CD8-positive, alpha-beta memory T cell (primary cell): ENCODE results near the gene GIMD1. TPM values are rescaled to one million over a fixed set of nuclear protein-coding genes. Genes with fewer than 3 reads are reported as not detected.
"Not testable (repeated sequence)": the region's sequence is repeated elsewhere in the genome, so short reads cannot be mapped to it uniquely, and the experiment has no call there.

Source experiments
- CTCF ChIA-PET: fragments of 350-600 bp; sonication (Branson Sonifier 250); formaldehyde crosslinking; loops from one replicate; lab custom pipeline; 2021; ENCODE audit warnings: antibody characterized with exemption; lab: Charles Lee
- POLR2A ChIA-PET: fragments of 350-600 bp; sonication (Branson Sonifier 250); formaldehyde crosslinking; loops from one replicate; lab custom pipeline; 2021; ENCODE audit warnings: antibody characterized with exemption; lab: Charles Lee
- DNase-seq, 5 donors: peaks; one replicate each; pipeline versions ENCODE4 v3.0.0 to v3.0.0-alpha.2; 2020 to 2022; ENCODE audit warnings: mixed read lengths in 1 of 5
- H3K27ac ChIP-seq: one replicate; pipeline ENCODE4 v1.7.0; 2013; ENCODE audit warnings: low read depth, mild to moderate bottlenecking, low read length, moderate library complexity
- H3K27me3 ChIP-seq: 2 replicates; pipeline ENCODE4 v1.7.0; 2013; ENCODE audit warnings: low read length, mild to moderate bottlenecking; ENCODE audit not compliant: insufficient read depth, poor library complexity, severe bottlenecking
- H3K36me3 ChIP-seq: 2 replicates; pipeline ENCODE4 v1.7.0; 2013; ENCODE audit warnings: mild to moderate bottlenecking, low read length, moderate library complexity; ENCODE audit not compliant: insufficient read depth
- H3K4me1 ChIP-seq: 2 replicates; pipeline ENCODE4 v1.7.0; 2013; ENCODE audit warnings: mild to moderate bottlenecking, low read length, moderate library complexity; ENCODE audit not compliant: insufficient read depth
- H3K4me3 ChIP-seq: 2 replicates; pipeline ENCODE4 v1.7.0; 2013; ENCODE audit warnings: mild to moderate bottlenecking, low read length
- H3K9me3 ChIP-seq: 2 replicates; pipeline ENCODE4 v1.7.0; 2013; ENCODE audit warnings: mild to moderate bottlenecking, low read length
- H3K27ac Mint-ChIP-seq, 8 donors: one replicate each; pipeline ENCODE4 v1.8.0; 2020 to 2021; ENCODE audit warnings: mixed read lengths in 8 of 8, mild to moderate bottlenecking in 6 of 8, inconsistent platforms in 3 of 8, moderate library complexity in 3 of 8
- H3K27me3 Mint-ChIP-seq, 2 donors: one replicate each; pipeline ENCODE4 v1.8.0; 2020 to 2021; ENCODE audit warnings: mixed read lengths in 2 of 2, mild to moderate bottlenecking in 1 of 2, moderate library complexity in 1 of 2
- H3K36me3 Mint-ChIP-seq, 3 donors: one replicate each; pipeline ENCODE4 v1.8.0; 2020 to 2021; ENCODE audit warnings: mixed read lengths in 3 of 3, inconsistent platforms in 1 of 3, mild to moderate bottlenecking in 1 of 3
- H3K4me1 Mint-ChIP-seq, 3 donors: one replicate each; pipeline ENCODE4 v1.8.0; 2020 to 2021; ENCODE audit warnings: mixed read lengths in 3 of 3, inconsistent platforms in 1 of 3, mild to moderate bottlenecking in 1 of 3
- H3K4me3 Mint-ChIP-seq, 7 donors: one replicate each; pipeline ENCODE4 v1.8.0; 2020 to 2021; ENCODE audit warnings: mixed read lengths in 7 of 7, mild to moderate bottlenecking in 6 of 7, moderate library complexity in 4 of 7, inconsistent platforms in 2 of 7
- H3K9me3 Mint-ChIP-seq, 5 donors: one replicate each; pipeline ENCODE4 v1.8.0; 2020 to 2022; ENCODE audit warnings: mixed read lengths in 5 of 5, mild to moderate bottlenecking in 3 of 5, moderate library complexity in 2 of 5, inconsistent platforms in 1 of 5
- polyA plus RNA-seq: library from polyadenylated mRNA; unstranded; fragments of 300-500 nt; fragmentation: Illumina TruSeq; gene quantifications from one replicate; pipeline ENCODE4 v1.2.3, GENCODE V29; 2021
- total RNA-seq, 2 experiments: library from RNA; stranded (reverse); gene quantifications; one replicate each; pipeline ENCODE4 v1.2.3, GENCODE V29; 2021

GIMD1 gene
- total and polyA plus RNA-seq, 3 experiments from 2014 or later, result not detected

DNA sequence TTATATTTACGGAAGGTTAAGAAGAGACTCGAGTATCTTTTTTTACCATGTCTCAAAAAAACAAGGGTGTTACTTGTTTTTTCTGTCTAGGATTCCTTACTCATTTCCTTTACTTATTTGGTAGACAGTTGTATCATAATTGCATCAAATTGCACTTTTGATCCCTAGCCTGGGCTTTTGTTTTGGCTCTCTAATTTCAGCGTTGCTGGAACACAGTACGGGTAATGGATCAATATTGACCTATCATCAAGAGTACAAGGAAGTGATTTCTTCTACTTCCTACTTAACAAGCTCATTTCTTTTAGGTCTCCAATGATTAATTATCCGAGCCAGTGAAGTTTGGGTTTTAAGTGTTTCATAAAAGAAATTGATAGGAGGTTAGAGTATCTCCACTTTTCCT is 35.4 kb downstream of the GIMD1 start:
- peaks cover 58% of the 10 kb centered on the region for H3K36me3 ChIP-seq
- H3K27ac Mint-ChIP-seq, result no peak overlapping the region
- no peak for DNase-seq
- H3K9me3 Mint-ChIP-seq, result peaks cover 2 to 12% (median 7%) of the 10 kb centered on the region in 5 donors
- H3K4me1 ChIP-seq, result no peaks in the 10 kb centered on the region
- no peak overlapping the region for H3K27ac ChIP-seq
- no peaks in the 10 kb centered on the region for H3K27me3 Mint-ChIP-seq
- H3K36me3 Mint-ChIP-seq, result peaks cover 27 to 79% (median 50%) of the 10 kb centered on the region in 3 donors
- H3K9me3 ChIP-seq, result no peaks in the 10 kb centered on the region
- peaks cover 13 to 22% (median 18%) of the 10 kb centered on the region in 3 donors for H3K4me1 Mint-ChIP-seq
- CTCF ChIA-PET, result no interaction called here
- no peak overlapping the region for H3K4me3 ChIP-seq
- H3K4me3 Mint-ChIP-seq, result no peak overlapping the region
- POLR2A ChIA-PET, result no interaction called here
- no peaks in the 10 kb centered on the region for H3K27me3 ChIP-seq

DNA sequence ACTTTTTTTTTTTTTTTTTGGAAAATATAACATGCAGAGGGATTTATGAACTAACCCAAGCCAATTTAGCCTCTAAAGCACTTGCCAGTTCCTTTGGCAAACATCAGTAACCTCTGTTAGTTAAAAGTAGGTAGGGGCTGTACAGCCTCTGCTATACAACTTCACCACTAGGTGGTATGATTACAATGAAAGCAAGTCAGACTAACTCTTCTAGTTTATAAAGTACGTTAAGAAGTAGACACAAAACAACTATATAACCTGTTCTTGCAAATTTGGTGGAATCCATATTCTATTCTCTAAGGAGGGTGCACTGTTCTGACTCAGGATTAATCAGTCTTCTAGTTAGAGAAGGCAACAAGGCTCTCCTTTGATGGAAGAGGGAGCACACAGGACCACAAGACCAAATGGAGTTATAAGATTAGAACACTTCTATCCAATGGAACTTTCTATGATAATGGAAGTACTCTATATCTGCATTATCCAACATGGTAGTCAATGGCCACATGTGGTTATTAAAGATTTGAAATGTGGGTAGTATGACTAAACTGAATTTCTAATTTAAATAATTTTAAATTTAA is 39.4 kb downstream of the GIMD1 start:
- no peaks in the 10 kb centered on the region for H3K4me1 ChIP-seq

DNA sequence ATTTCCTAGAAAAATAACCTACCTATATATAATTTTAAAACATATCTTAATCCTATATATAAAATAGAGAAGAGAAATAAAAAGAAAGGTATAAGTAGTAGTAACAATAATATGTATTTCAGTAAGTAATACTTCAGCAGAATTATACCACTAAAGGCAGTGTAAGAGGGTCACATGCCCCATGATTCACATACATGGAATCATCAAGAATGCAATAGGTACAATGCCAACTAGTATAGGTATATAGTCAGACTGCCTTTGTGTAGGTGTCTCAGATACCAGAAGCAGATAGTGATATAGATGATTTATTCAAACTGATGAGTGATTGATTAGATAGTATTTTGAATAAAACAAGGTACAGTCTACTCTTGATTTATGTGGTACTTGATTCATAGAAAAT is 42.8 kb downstream of the GIMD1 start:
- Histone ChIP-seq H3K4me1 (peaks cover 4% of the 10 kb centered on the region), H3K9me3 (no peaks in the 10 kb centered on the region), H3K27ac (no peak overlapping the region), H3K27me3 (no peaks in the 10 kb centered on the region), H3K36me3 (peaks cover 24% of the 10 kb centered on the region), H3K4me3 (no peak overlapping the region)
- no peak overlapping the region for H3K27ac Mint-ChIP-seq
- no peak for DNase-seq
- H3K9me3 Mint-ChIP-seq, result no peaks in the 10 kb centered on the region
- CTCF ChIA-PET, result no interaction called here
- no peaks in the 10 kb centered on the region for H3K27me3 Mint-ChIP-seq
- H3K4me3 Mint-ChIP-seq, result no peak overlapping the region
- POLR2A ChIA-PET, result no interaction called here
- peaks cover 7 to 42% (median 34%) of the 10 kb centered on the region in 3 donors for H3K4me1 Mint-ChIP-seq
- H3K36me3 Mint-ChIP-seq, result peaks cover 3 to 55% (median 24%) of the 10 kb centered on the region in 3 donors

More for the DNA sequence above, 39.4 kb downstream of the GIMD1 start:
- H3K27me3 Mint-ChIP-seq, result no peaks in the 10 kb centered on the region
- Histone ChIP-seq H3K27me3 (no peaks in the 10 kb centered on the region), H3K36me3 (peaks cover 44% of the 10 kb centered on the region), H3K27ac (no peak overlapping the region), H3K9me3 (no peaks in the 10 kb centered on the region), H3K4me3 (no peak overlapping the region)
- ChIA-PET CTCF (interaction anchor here (0.9 to 1.7 kb wide), 3 partner anchors 13 to 19 kb away, joined by 3 to 4 read pairs (median 4); partner anchors contain the start of gene TBCK), POLR2A (interaction anchor here (0.7 kb wide), 1 partner anchor 14 kb away, joined by 5 read pairs; no protein-coding TSS in a partner anchor)
- peaks cover 6 to 22% (median 13%) of the 10 kb centered on the region in 3 donors for H3K4me1 Mint-ChIP-seq
- peaks cover 8 to 74% (median 35%) of the 10 kb centered on the region in 3 donors for H3K36me3 Mint-ChIP-seq
- peak overlapping the region in 3 of 8 donors; percentile 19 to 76 (median 27) for H3K27ac Mint-ChIP-seq
- no peak overlapping the region for H3K4me3 Mint-ChIP-seq
- no peaks in the 10 kb centered on the region for H3K9me3 Mint-ChIP-seq
- peak in 1 of 5 donors; percentile 10 for DNase-seq

- ChIA-PET CTCF (no interaction called here), POLR2A (no interaction called here)
- Histone ChIP-seq H3K4me3 (no peak overlapping the region), H3K27me3 (no peaks in the 10 kb centered on the region), H3K4me1 (peaks cover 9% of the 10 kb centered on the region), H3K27ac (no peak overlapping the region), H3K36me3 (peaks cover 9% of the 10 kb centered on the region), H3K9me3 (no peaks in the 10 kb centered on the region)
- peaks cover 7 to 49% (median 15%) of the 10 kb centered on the region in 3 donors for H3K36me3 Mint-ChIP-seq
- no peak for DNase-seq
- H3K27me3 Mint-ChIP-seq, result no peaks in the 10 kb centered on the region
- peak overlapping the region in 1 of 7 donors; percentile 9 for H3K4me3 Mint-ChIP-seq
- no peaks in the 10 kb centered on the region for H3K9me3 Mint-ChIP-seq
- peaks cover 21 to 31% (median 24%) of the 10 kb centered on the region in 3 donors for H3K4me1 Mint-ChIP-seq
- peak overlapping the region in 1 of 8 donors; percentile 41 for H3K27ac Mint-ChIP-seq
Measured at GRCh38 chr4:106323119-106323518, 45.5 kb downstream of the GIMD1 start.

DNA sequence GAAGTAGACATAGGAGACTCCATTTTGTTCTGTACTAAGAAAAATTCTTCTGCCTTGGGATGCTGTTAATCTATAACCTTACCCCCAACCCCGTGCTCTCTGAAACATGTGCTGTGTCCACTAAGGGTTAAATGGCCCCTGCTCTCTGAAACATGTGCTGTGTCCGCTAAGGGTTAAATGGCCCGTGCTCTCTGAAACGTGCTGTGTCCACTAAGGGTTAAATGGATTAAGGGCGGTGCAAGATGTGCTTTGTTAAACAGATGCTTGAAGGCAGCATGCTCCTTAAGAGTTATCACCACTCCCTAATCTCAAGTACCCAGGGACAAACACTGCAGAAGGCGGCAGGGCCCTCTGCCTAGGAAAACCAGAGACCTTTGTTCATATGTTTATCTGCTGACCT is 46.8 kb downstream of the GIMD1 start:
- H3K4me3 Mint-ChIP-seq, H3K27me3 Mint-ChIP-seq, DNase-seq, POLR2A ChIA-PET, H3K9me3 Mint-ChIP-seq, H3K27me3 ChIP-seq, CTCF ChIA-PET, H3K9me3 ChIP-seq, H3K27ac ChIP-seq, H3K4me3 ChIP-seq, H3K36me3 ChIP-seq: not testable (repeated sequence)
- peaks cover 22 to 31% (median 24%) of the 10 kb centered on the region in 3 donors for H3K4me1 Mint-ChIP-seq
- H3K4me1 ChIP-seq, result peaks cover 21% of the 10 kb centered on the region
- peak overlapping the region in 1 of 8 donors; percentile 26 for H3K27ac Mint-ChIP-seq
- H3K36me3 Mint-ChIP-seq, result peaks cover 7 to 36% (median 9%) of the 10 kb centered on the region in 3 donors

DNA sequence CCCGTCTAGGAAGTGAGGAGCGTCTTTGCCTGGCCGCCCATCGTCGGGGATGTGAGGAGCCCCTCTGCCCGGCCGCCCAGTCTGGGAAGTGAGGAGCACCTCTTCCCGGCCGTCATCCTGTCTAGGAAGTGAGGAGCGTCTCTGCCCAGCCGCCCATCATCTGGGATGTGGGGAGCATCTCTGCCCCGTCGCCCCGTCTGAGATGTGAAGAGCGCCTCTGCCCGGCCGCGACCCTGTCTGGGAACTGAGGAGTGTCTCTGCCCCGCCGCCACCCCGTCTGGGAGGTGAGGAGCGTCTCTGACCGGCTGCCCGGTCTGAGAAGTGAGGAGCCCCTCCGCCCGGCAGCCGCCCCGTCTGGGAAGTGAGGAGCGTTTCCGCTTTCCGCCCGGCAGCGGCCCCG is 47.4 kb downstream of the GIMD1 start:
- H3K4me3 Mint-ChIP-seq, H3K27ac ChIP-seq, H3K4me3 ChIP-seq, H3K9me3 Mint-ChIP-seq, H3K9me3 ChIP-seq, H3K27ac Mint-ChIP-seq, H3K27me3 ChIP-seq, H3K27me3 Mint-ChIP-seq, H3K36me3 ChIP-seq, POLR2A ChIA-PET, DNase-seq, CTCF ChIA-PET: not testable (repeated sequence)
- Mint-ChIP-seq H3K4me1 (peaks cover 22 to 31% (median 24%) of the 10 kb centered on the region in 3 donors), H3K36me3 (peaks cover 7 to 31% (median 9%) of the 10 kb centered on the region in 3 donors)
- H3K4me1 ChIP-seq, result peaks cover 21% of the 10 kb centered on the region

- Histone ChIP-seq H3K4me1 (peaks cover 21% of the 10 kb centered on the region), H3K4me3 (no peak overlapping the region), H3K36me3 (no peaks in the 10 kb centered on the region), H3K27ac (no peak overlapping the region), H3K27me3 (no peaks in the 10 kb centered on the region), H3K9me3 (no peaks in the 10 kb centered on the region)
- Mint-ChIP-seq H3K4me1 (peaks cover 22 to 34% (median 28%) of the 10 kb centered on the region in 3 donors), H3K27ac (no peak overlapping the region), H3K27me3 (no peaks in the 10 kb centered on the region), H3K9me3 (no peaks in the 10 kb centered on the region), H3K4me3 (no peak overlapping the region), H3K36me3 (peaks cover 7 to 26% (median 9%) of the 10 kb centered on the region in 3 donors)
- ChIA-PET CTCF (no interaction called here), POLR2A (no interaction called here)
- DNase-seq, result no peak
Measured at GRCh38 chr4:106320235-106320634, 48.3 kb downstream of the GIMD1 start.

DNA sequence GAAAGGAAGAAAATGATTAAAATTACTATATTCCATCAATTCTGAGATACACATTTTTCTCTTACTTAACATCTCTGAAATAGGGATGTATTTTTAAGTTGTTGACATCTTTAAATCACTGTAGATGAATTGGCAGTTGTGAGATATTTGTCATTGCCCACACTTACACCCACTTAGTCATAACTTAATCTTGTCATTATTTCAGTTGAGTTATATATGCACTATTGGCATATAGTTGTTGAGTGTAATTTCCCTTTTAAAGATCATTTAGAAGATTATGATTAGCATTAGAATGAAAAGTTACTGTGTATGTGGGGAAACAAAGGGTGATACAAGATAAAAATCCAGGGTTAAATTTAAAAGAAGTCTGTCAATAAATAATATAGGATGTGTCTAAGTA is 50.1 kb downstream of the GIMD1 start:
- Histone ChIP-seq H3K27ac (no peak overlapping the region), H3K36me3 (no peaks in the 10 kb centered on the region), H3K27me3 (no peaks in the 10 kb centered on the region), H3K9me3 (no peaks in the 10 kb centered on the region), H3K4me1 (peaks cover 31% of the 10 kb centered on the region), H3K4me3 (no peak overlapping the region)
- no peak for DNase-seq
- H3K9me3 Mint-ChIP-seq, result no peaks in the 10 kb centered on the region
- peaks cover 30 to 37% (median 36%) of the 10 kb centered on the region in 3 donors for H3K4me1 Mint-ChIP-seq
- H3K36me3 Mint-ChIP-seq, result peaks cover 7 to 22% (median 8%) of the 10 kb centered on the region in 3 donors
- H3K4me3 Mint-ChIP-seq, result peak overlapping the region in 1 of 7 donors; percentile 2
- CTCF ChIA-PET, result no interaction called here
- POLR2A ChIA-PET, result no interaction called here
- peak overlapping the region in 3 of 8 donors; percentile 3 to 79 (median 42) for H3K27ac Mint-ChIP-seq
- H3K27me3 Mint-ChIP-seq, result no peaks in the 10 kb centered on the region
